ENCODE results near the gene ZNF14. TPM values are rescaled to one million over a fixed set of nuclear protein-coding genes. Genes with fewer than 3 reads are reported as not detected.

ZNF14 gene
- total and polyA plus RNA-seq, 9 of the 15 experiments (the other 6 are each of a cell fraction or from before 2014, with no cell fraction given), result 1.9 to 7.0 (median 4.0) TPM

- no peak for TF ChIP-seq DNMT1 (IDR thresholded peaks at IDR 0.05)
- no peak for TF ChIP-seq ZNF79 (CRISPR knock-in tag; IDR thresholded peaks at IDR 0.05; ENCODE audit: low read depth)
- TF ChIP-seq ETV5 (CRISPR knock-in tag; IDR thresholded peaks at IDR 0.05; ENCODE audit: low read depth), result no peak
- no peak for TF ChIP-seq ZKSCAN3 (CRISPR knock-in tag; IDR thresholded peaks at IDR 0.05)
- no peak for TF ChIP-seq RBM34 (IDR thresholded peaks at IDR 0.05; ENCODE audit: borderline replicate concordance, insufficient read depth, low read length)
- no peak for TF ChIP-seq ZNF668 (CRISPR knock-in tag; IDR thresholded peaks at IDR 0.05)
- TF ChIP-seq HMGXB4 (CRISPR knock-in tag; IDR thresholded peaks at IDR 0.05), result no peak
- no peak for TF ChIP-seq ZNF121 (CRISPR knock-in tag; conservative IDR thresholded peaks at IDR 0.05)
- no peak for TF ChIP-seq PRMT5 (CRISPR knock-in tag; IDR thresholded peaks at IDR 0.05)
- TF ChIP-seq PHB (CRISPR knock-in tag; IDR thresholded peaks at IDR 0.05), result 0 out of 2 replicates have a peak, but pooled peaks have one; percentile 58
- no peak for TF ChIP-seq SREBF1 (IDR thresholded peaks at IDR 0.05; ENCODE audit: borderline replicate concordance, low read depth, low read length)
- TF ChIP-seq POLR2A (conservative IDR thresholded peaks at IDR 0.05), result peak; percentile 88
- peak; percentile 22; the same call in 1 of the 2 replicates for TF ChIP-seq ZNF511 (CRISPR knock-in tag; IDR thresholded peaks at IDR 0.05)
- TF ChIP-seq SMC3 (conservative IDR thresholded peaks at IDR 0.05; ENCODE audit: insufficient read depth, low read depth, low read length), result no peak
- peak; percentile 81 for TF ChIP-seq SP2 (IDR thresholded peaks at IDR 0.05; ENCODE audit: extremely low read depth, low read depth, low read length, poor library complexity, severe bottlenecking)
- no peak for TF ChIP-seq ZNF277 (CRISPR knock-in tag; IDR thresholded peaks at IDR 0.05; ENCODE audit: borderline replicate concordance)
- TF ChIP-seq E2F1 (CRISPR knock-in tag; IDR thresholded peaks at IDR 0.05), result no peak
- TF ChIP-seq ZNF347 (CRISPR knock-in tag; IDR thresholded peaks at IDR 0.05; ENCODE audit: low read depth), result no peak
Observed at GRCh38 chr19:19668230-19669012, 64.5 kb downstream of the ZNF14 start, which contains the start of gene ZNF101 (continued).

Measured in K562 (cell line).